ENCODE data around the gene MKS1. TPM values are rescaled to one million over a fixed set of nuclear protein-coding genes. Genes with fewer than 3 reads are reported as not detected.

Gene MKS1
- total RNA-seq, 1 donor from 2014 or later: 16.6 TPM

- no peak for DNase-seq (ENCODE audit: low spot score)
Observed at GRCh38 chr17:58244963-58245362, 25.9 kb upstream of the MKS1 start.

GRCh38 chr17:58242171-58242784 lies 23.2 kb upstream of the MKS1 start:
- no peak for DNase-seq (ENCODE audit: low spot score)

GRCh38 chr17:58239987-58240386 lies 20.9 kb upstream of the MKS1 start:
- DNase-seq (ENCODE audit: low spot score): no peak

- DNase-seq (ENCODE audit: low spot score): no peak
Observed at GRCh38 chr17:58238147-58238634, 19.1 kb upstream of the MKS1 start, which contains the start of gene LPO. Gene LPO, plus strand, starts transcription at chr17:58238584. Its CDS starts 4,396 bp downstream, at chr17:58242980.

- DNase-seq (ENCODE audit: low spot score): no peak
Observed at GRCh38 chr17:58236394-58236793, 17.3 kb upstream of the MKS1 start.

- no peak for DNase-seq (ENCODE audit: low spot score)
Observed at GRCh38 chr17:58235821-58236220, 16.8 kb upstream of the MKS1 start.

- no peak for DNase-seq (ENCODE audit: low spot score)
Observed at GRCh38 chr17:58234512-58234911, 15.5 kb upstream of the MKS1 start.

- no peak for DNase-seq (ENCODE audit: low spot score)
Observed at GRCh38 chr17:58233543-58233942, 14.5 kb upstream of the MKS1 start.

GRCh38 chr17:58232707-58233156 lies 13.7 kb upstream of the MKS1 start:
- no peak for DNase-seq (ENCODE audit: low spot score)

GRCh38 chr17:58231641-58232040 lies 12.6 kb upstream of the MKS1 start:
- no peak for DNase-seq (ENCODE audit: low spot score)

GRCh38 chr17:58229881-58230280 lies 10.8 kb upstream of the MKS1 start:
- DNase-seq (ENCODE audit: low spot score): no peak

- no peak for DNase-seq (ENCODE audit: low spot score)
Observed at GRCh38 chr17:58229384-58229783, 10.3 kb upstream of the MKS1 start.

- no peak for DNase-seq (ENCODE audit: low spot score)
Observed at GRCh38 chr17:58228679-58229078, 9.6 kb upstream of the MKS1 start.

GRCh38 chr17:58227733-58228132 lies 8.7 kb upstream of the MKS1 start:
- no peak for DNase-seq (ENCODE audit: low spot score)

- DNase-seq (ENCODE audit: low spot score): no peak
Observed at GRCh38 chr17:58224315-58224714, 5.3 kb upstream of the MKS1 start.

- DNase-seq (ENCODE audit: low spot score): no peak
Observed at GRCh38 chr17:58219789-58220183, 731 bp upstream of the MKS1 start.

- DNase-seq (ENCODE audit: low spot score): no peak
Observed at GRCh38 chr17:58217766-58218165, 1.3 kb downstream of the MKS1 start.

GRCh38 chr17:58215685-58216084 lies 3.4 kb downstream of the MKS1 start:
- no peak for DNase-seq (ENCODE audit: low spot score)

- DNase-seq (ENCODE audit: low spot score): no peak
Observed at GRCh38 chr17:58210922-58211321, 8.1 kb downstream of the MKS1 start.

- no peak for DNase-seq (ENCODE audit: low spot score)
Observed at GRCh38 chr17:58208344-58208743, 10.7 kb downstream of the MKS1 start.

GRCh38 chr17:58207451-58207850 lies 11.6 kb downstream of the MKS1 start:
- no peak for DNase-seq (ENCODE audit: low spot score)

GRCh38 chr17:58205936-58206335 lies 13.1 kb downstream of the MKS1 start:
- DNase-seq (ENCODE audit: low spot score): no peak

- DNase-seq (ENCODE audit: low spot score): no peak
Observed at GRCh38 chr17:58204796-58205195, 14.3 kb downstream of the MKS1 start.

- DNase-seq (ENCODE audit: low spot score): no peak
Observed at GRCh38 chr17:58202859-58203258, 16.2 kb downstream of the MKS1 start.
